Measurements from ENCODE around the gene PIK3C2G.

Gene PIK3C2G

DNA sequence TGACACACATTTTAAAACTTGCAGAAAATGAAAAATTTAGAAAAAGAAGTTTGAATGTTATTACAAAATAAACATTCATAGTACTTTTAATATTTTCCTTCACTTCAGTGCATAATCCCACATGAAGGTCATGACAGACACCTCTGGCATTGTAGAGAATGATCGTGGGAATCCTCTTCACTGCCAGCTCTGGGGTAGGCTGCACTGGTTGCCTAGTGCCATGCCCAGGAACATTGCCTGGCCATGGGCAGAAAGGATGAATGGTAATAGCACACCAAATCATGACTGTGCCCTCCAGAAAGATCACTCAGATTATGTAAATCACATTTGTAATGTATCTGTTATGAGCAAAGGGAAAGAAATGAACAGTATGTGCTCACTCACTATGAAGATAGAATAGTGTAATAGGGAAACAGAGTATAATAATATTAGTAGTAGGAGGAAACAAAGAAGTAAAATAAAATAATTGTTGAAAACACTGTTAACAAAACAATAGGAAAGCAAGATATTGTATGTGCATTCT, 314.8 kb downstream of the PIK3C2G start:
- no peak for DNase-seq

DNA sequence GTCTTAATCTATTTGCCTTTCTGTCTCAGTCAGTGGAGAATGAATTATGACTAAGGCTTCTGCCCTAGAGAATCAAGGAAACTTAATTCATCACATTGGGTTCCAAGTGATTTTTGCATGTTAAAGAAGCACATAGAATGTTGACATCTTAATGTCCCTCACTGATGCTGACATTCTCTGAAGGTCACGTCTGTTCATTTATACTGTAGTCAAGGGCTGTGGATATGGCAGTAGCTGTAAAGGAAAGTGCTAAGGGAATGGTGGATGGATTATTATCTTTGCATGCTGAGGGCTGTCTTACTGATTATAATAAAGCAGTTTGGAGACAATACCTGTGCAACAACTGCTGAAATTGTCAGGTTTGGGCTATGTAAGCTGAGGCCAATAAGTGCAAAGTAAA, 315.3 kb downstream of the PIK3C2G start:
- no peak for DNase-seq

DNA sequence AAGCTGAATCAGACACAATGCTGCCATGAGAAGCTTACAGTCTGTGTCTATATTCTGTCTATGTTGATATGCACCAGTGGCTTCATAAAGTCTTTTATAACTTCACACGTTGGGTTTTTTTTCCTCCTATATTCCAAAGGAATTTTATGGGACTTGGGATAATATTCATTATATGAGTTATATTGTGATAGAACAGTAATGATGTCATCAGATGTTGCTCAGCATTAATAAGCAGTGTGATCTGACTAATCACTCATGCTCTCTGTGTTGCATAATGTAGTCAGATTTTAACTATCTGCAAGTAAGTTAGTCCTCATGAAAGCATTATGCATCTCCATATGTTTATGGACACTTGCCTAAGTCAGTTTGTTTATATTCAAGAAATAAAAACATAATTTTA, 316.9 kb downstream of the PIK3C2G start:
- no peak for DNase-seq

DNA sequence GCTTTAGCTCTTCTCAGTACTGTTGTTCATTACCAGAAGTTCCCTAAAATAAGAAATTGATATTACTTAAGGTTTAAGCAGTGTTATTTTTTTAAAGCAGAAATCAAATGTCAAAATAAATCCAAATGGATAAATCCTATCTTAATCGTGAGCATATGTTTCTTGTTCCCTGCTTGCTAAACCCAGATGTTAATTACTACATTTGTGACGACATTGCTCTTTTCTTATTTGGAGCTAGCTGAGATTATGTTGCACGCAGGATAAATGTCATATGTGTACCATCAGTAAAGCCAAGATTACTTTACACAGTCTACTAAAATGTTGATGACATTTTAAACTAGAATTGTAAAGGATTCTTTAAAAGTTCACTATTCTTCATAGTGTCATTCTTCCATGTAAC, 319.0 kb downstream of the PIK3C2G start:
- no peak for DNase-seq

DNA sequence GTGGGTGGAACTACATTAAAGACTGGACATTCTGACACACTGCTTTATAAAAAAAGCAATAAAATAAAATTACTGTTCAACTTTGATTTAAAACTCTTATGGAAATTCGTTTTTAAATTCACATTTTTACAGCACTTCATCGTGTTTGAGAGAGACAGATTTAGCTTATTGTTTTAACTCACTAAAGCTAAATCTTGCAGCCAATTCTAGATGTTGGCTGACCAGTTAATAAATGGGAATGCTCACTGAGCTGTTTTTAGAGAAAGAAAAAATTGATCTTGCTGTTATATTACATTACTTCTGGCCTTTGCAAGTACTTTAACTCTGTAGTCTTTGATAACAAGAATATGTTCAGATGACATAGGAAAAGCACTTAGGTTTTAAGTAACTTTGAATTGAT, 319.4 kb downstream of the PIK3C2G start:
- DNase-seq: no peak

DNA sequence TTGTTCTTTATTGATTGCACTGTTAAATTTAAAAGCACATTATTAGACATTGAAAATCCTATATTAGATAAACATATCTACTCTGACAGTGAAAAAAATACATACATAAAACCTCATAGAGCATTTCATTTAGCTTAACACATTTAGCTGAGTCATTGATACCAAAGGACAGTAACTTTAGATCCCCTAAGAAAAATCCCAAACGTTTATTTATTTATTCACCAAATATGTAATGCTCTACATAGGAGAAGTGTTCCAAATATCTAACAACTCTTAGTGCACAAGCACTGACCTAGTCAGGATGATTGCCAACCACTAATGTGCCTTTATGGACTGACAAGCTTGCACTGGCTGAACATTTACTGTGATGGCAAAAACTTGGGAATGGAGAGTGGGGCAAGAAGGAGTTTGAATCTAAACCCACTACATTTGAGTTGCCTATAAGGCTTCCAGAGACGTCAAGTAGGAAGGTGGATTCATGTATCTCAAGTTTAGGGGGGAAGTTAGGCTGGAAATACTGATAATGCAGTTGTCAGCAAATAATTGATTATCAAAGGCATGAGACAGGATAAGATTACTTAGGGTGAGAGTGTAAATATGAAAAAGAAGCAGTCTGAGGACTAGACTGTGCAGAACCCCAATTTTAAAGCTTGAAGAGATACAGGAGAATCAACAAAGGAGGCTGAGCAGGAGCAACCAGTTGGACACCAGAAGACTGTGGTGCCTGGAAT, 320.1 kb downstream of the PIK3C2G start:
- DNase-seq: no peak

DNA sequence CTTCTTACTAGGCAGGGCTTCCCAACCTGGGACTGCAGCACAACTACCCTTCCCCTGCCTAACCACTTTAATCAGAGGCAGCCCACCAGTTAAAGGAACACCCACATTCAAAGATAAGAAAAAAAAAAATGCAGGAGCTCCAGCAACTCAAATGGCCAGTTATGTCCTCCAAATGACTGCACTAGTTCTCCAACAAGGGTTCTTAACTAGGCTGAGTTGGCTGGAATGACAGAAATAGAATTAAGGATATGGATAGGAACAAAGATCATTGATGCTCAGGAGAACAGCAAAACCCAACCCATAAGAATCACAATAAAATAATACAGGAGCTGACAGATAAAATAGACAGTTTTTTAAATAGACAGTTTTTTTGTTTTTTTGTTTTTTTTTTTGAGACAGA, 322.3 kb downstream of the PIK3C2G start:
- DNase-seq: no peak

- no peak for DNase-seq
Observed at GRCh38 chr12:18586581-18586980, 325.3 kb downstream of the PIK3C2G start.

DNA sequence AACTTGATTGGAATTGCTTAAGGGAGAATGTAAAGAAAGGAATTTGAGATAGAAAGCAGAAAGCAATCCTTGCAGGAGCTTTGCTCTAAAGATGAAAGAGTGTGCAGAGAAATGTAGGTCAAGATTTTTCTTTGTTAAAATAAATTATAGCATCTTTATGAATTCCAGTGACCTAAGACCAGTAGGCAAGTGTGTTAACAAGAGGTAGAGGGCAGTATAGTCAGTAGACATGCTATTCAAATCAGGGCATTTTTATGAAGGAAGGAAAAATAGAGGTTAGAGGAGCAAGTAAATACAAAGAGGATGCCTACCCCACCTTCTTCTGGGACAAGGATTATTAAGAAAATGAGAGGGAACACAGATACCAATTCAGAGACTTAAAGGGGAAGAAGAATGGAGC, 328.0 kb downstream of the PIK3C2G start:
- no peak for DNase-seq

GRCh38 chr12:18591473-18591872, 330.2 kb downstream of the PIK3C2G start:
- no peak for DNase-seq

- no peak for DNase-seq
Observed at GRCh38 chr12:18595412-18595811, 334.1 kb downstream of the PIK3C2G start.

DNA sequence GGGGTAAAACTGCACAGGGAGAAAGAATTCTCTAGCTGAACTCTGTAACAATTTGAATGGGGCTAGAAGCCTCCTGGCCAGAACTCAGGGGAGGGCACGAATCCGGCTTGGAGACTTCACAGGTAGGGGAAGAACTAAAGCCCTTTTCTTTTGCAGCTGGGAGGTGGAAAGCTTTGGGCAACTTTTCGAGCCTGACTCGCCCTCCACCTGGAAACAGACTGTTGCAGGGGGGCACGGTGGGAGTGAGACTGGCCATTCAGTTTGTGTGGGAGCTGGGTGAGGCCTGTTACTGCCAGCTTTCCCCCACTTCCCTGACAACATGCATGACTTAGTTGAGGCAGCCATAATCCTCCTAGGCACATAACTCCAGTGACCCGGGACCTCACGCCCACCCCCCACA, 340.6 kb downstream of the PIK3C2G start:
- DNase-seq: no peak

GRCh38 chr12:18612971-18613370, 351.7 kb downstream of the PIK3C2G start:
- DNase-seq: no peak

- no peak for DNase-seq
Observed at GRCh38 chr12:18620986-18621385, 359.7 kb downstream of the PIK3C2G start.

- no peak for DNase-seq
Observed at GRCh38 chr12:18629445-18629844, 368.1 kb downstream of the PIK3C2G start.

GRCh38 chr12:18629916-18630315, 368.6 kb downstream of the PIK3C2G start:
- no peak for DNase-seq

DNA sequence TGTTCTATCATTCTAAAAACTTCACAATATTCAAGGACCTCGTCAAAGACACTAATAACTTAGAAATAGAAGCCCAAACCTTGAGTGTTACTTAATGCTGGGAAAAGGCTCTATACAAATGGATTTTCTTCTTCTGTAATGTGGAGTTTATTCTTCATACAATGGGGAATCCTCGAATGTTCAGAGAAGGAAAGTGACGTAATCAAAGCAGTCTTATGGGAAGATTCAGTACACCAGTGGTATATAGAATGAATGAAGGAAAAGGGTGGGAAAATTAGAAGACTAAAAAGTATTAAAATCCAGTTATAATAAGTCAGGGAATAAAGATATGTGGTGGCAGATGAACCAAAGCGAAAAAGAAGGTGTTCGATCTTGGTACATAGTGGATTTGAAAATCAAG, 370.0 kb downstream of the PIK3C2G start:
- no peak for DNase-seq

DNA sequence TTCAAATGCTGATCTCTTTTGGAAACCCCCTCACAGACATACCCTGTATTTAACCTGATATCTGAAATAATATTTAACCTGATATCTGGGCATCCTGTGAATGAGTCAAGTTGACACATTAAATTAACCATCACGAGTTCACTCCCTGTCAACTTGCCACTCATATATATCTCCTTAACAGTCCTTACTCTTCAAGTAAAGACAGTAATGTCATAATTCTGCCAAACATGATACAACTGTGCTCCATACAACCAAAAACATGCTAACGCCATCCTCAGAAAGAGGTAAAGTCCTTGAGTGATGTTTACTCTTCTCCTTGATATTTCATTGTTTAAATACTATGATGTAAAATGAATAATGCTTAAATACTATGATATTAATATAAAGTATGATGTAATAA, 371.5 kb downstream of the PIK3C2G start:
- no peak for DNase-seq

- DNase-seq: no peak
Observed at GRCh38 chr12:18634382-18634781, 373.1 kb downstream of the PIK3C2G start.

DNA sequence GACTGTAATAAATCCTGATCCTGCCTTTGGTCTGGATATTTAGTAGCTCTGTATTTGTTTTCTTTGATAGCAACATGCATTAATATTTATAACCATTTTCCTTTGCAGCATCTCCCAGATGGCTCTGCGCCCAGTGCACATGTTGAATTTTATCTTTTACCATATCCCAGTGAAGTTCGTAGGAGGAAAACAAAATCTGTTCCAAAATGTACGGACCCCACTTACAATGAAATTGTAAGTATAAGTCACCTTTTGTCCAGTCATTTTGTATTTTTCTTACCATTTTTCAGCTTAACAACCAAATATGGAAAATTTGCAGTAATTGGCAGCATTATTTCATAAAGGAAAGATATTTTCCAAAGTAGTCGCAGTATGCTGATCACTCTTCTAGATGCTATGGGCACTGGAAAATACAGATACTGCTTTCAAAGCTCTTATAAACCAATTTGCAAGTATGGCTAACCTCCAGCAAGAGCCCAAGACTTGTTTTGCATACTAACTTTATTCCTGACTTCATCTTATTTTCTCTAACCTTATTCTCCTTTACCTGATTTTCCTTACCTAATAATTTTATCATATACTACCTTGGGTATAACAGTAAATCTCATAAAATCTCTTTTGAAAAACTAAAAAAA, 379.1 kb downstream of the PIK3C2G start:
- DNase-seq: no peak

DNA sequence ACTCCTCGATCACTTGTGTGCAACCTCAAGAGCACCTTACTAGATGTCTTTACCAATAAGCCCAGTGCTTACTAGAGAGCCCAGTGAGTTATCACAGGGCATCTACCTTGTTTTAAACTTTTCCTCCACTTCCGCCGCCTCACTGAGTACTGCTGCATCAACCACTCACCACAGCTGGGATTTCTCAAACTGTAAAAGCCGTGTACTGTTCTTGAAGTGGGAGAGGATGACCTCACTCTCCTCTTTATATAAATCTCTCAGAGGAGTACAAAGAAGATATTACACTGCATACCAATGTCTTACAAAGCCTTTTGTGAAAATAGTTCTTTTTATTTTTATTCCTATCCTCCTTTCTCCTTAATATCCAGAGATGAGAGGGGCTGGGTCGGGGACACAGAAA, 382.4 kb downstream of the PIK3C2G start:
- no peak for DNase-seq

- DNase-seq: no peak
Observed at GRCh38 chr12:18644564-18644963, 383.2 kb downstream of the PIK3C2G start.

- DNase-seq: no peak
Observed at GRCh38 chr12:18646286-18646890, 385.1 kb downstream of the PIK3C2G start.

- DNase-seq: no peak
Observed at GRCh38 chr12:18651525-18651924, 390.2 kb downstream of the PIK3C2G start.
